HCT116 (cell line): ENCODE measurements around the gene NUP50.

Source experiments
- CTCF ChIP-seq, 3 experiments: fragments of 200-600 bp in 1 of 3; sonication (generic) in 1 of 3; IDR thresholded peaks in 2 of 3; conservative IDR thresholded peaks in 1 of 3; 2 replicates each; pipeline ENCODE4 v1.5.1; 2012 to 2017; ENCODE audit warnings: low read depth in 2 of 3, low read length in 2 of 3, antibody characterized with exemption in 1 of 3, borderline replicate concordance in 1 of 3, control low read depth in 1 of 3, mild to moderate bottlenecking in 1 of 3, mixed read lengths in 1 of 3, mixed run types in 1 of 3, moderate library complexity in 1 of 3; ENCODE audit not compliant: insufficient read depth in 1 of 3
- ELF1 ChIP-seq: IDR thresholded peaks from 2 replicates; pipeline ENCODE4 v1.6.1; 2012; ENCODE audit warnings: low read depth, borderline replicate concordance
- EZH2 ChIP-seq: fragments of 200-600 bp; sonication (generic); IDR thresholded peaks from 2 replicates; pipeline ENCODE4 v1.6.1; 2017; ENCODE audit warnings: antibody characterized with exemption, mixed run types

GRCh38 chr22:45125188-45125587, 38.5 kb upstream of the NUP50 start:
- TF ChIP-seq ELF1 (no peak), EZH2 (no peak), CTCF (IDR thresholded peaks at IDR 0.05 in 2 of 3, conservative IDR thresholded peaks at IDR 0.05 in 1 of 3; ENCODE audit: borderline replicate concordance in 1 of 3, insufficient read depth in 1 of 3, low read depth in 2 of 3, low read length in 2 of 3) (no peak)
